GM23338 (cell line): Measurements from ENCODE around the gene DDX31. TPM values are rescaled to one million over a fixed set of nuclear protein-coding genes. Genes with fewer than 3 reads are reported as not detected.

Experiments used
- ATAC-seq: fragments of 200-7000 bp; cut with Tn5 transposase; 3 replicates; pipeline ENCODE4 v1.9.1; 2020
- DNase-seq: peaks from one replicate; pipeline ENCODE4 v3.0.0-alpha.2; 2015; ENCODE audit warnings: low spot score
- H2AFZ ChIP-seq: fragments of 200-600 bp; sonication (generic); 2 replicates; pipeline ENCODE4 v1.8.0; 2016; ENCODE audit warnings: antibody characterized with exemption, mild to moderate bottlenecking, moderate library complexity
- H3F3A ChIP-seq: fragments of 200-600 bp; sonication (generic); replicated peaks from 2 replicates; pipeline ENCODE4 v1.8.0; 2017; ENCODE audit warnings: antibody characterized with exemption, mixed run types, low read depth
- H3K27ac ChIP-seq: fragments of 200-600 bp; sonication (generic); 2 replicates; pipeline ENCODE4 v1.6.1; 2016; ENCODE audit warnings: low read depth
- H3K27me3 ChIP-seq: fragments of 200-600 bp; sonication (generic); 2 replicates; pipeline ENCODE4 v1.8.0; 2016; ENCODE audit warnings: mild to moderate bottlenecking, mixed run types, moderate library complexity; ENCODE audit not compliant: insufficient read depth
- H3K36me3 ChIP-seq: fragments of 200-600 bp; sonication (generic); 2 replicates; pipeline ENCODE4 v1.8.0; 2016; ENCODE audit warnings: mild to moderate bottlenecking; ENCODE audit not compliant: insufficient read depth
- H3K4me1 ChIP-seq: fragments of 200-600 bp; sonication (generic); 2 replicates; pipeline ENCODE4 v1.8.0; 2016; ENCODE audit warnings: mild to moderate bottlenecking, moderate library complexity; ENCODE audit not compliant: insufficient read depth
- H3K4me2 ChIP-seq: fragments of 200-600 bp; sonication (generic); 2 replicates; pipeline ENCODE4 v1.7.1; 2017; ENCODE audit warnings: mixed run types
- H3K4me3 ChIP-seq: fragments of 200-600 bp; sonication (generic); 2 replicates; pipeline ENCODE4 v1.6.1; 2016; ENCODE audit warnings: mixed run types
- H3K79me2 ChIP-seq: fragments of 200-600 bp; sonication (generic); replicated peaks from 2 replicates; pipeline ENCODE4 v1.8.0; 2017; ENCODE audit warnings: mild to moderate bottlenecking; ENCODE audit not compliant: insufficient read depth
- H3K9me2 ChIP-seq: fragments of 200-600 bp; sonication (generic); 2 replicates; pipeline ENCODE4 v1.8.0; 2017; ENCODE audit not compliant: insufficient read depth
- H4K20me1 ChIP-seq: fragments of 200-600 bp; sonication (generic); replicated peaks from 2 replicates; pipeline ENCODE4 v1.8.0; 2017; ENCODE audit warnings: mild to moderate bottlenecking; ENCODE audit not compliant: insufficient read depth
- H3K27ac Mint-ChIP-seq: 2 replicates; pipeline ENCODE4 v1.8.0; 2020; ENCODE audit warnings: inconsistent platforms, mild to moderate bottlenecking, moderate library complexity, mixed read lengths
- H3K27me3 Mint-ChIP-seq: 3 replicates; pipeline ENCODE4 v1.8.0; 2022; ENCODE audit warnings: low read depth, mild to moderate bottlenecking, moderate library complexity, mixed read lengths, inconsistent platforms; ENCODE audit not compliant: insufficient read depth, poor library complexity
- H3K36me3 Mint-ChIP-seq: 3 replicates; pipeline ENCODE4 v1.8.0; 2021; ENCODE audit warnings: low read depth, mild to moderate bottlenecking, inconsistent platforms, moderate library complexity, mixed read lengths
- H3K4me1 Mint-ChIP-seq: 3 replicates; pipeline ENCODE4 v1.8.0; 2020; ENCODE audit warnings: mild to moderate bottlenecking, inconsistent platforms, mixed read lengths
- H3K4me3 Mint-ChIP-seq: 3 replicates; pipeline ENCODE4 v1.8.0; 2021; ENCODE audit warnings: moderate library complexity, mild to moderate bottlenecking, inconsistent platforms, mixed read lengths
- H3K9me3 Mint-ChIP-seq: 3 replicates; pipeline ENCODE4 v1.8.0; 2020; ENCODE audit warnings: moderate library complexity, mild to moderate bottlenecking, inconsistent platforms, mixed read lengths
- CREB1 ChIP-seq: fragments of 250-450 bp; sonication (Bioruptor Pico); IDR thresholded peaks from 2 replicates; pipeline ENCODE4 v1.5.0; 2020; ENCODE audit warnings: low read depth, mild to moderate bottlenecking, moderate library complexity
- EZH2 ChIP-seq: fragments of 200-600 bp; sonication (generic); IDR thresholded peaks from one replicate; pipeline ENCODE4 v1.8.0; 2017; ENCODE audit warnings: antibody characterized with exemption, mild to moderate bottlenecking, low read depth; ENCODE audit not compliant: unreplicated experiment
- EZH2phosphoT487 ChIP-seq: fragments of 200-600 bp; sonication (generic); IDR thresholded peaks from one replicate; pipeline ENCODE4 v1.8.1; 2018; ENCODE audit warnings: antibody characterized with exemption; ENCODE audit not compliant: unreplicated experiment
- JUNB ChIP-seq: IDR thresholded peaks from one replicate; pipeline ENCODE4 v1.6.1; 2016; ENCODE audit warnings: antibody characterized with exemption; ENCODE audit not compliant: unreplicated experiment
- NANOG ChIP-seq: IDR thresholded peaks from 2 replicates; pipeline ENCODE4 v1.6.1; 2016; ENCODE audit warnings: antibody characterized with exemption, borderline replicate concordance
- POLR2AphosphoS5 ChIP-seq: IDR thresholded peaks from 2 replicates; pipeline ENCODE4 v1.6.1; 2016; ENCODE audit warnings: antibody characterized with exemption, low read depth
- STAT1 ChIP-seq: IDR thresholded peaks from one replicate; pipeline ENCODE4 v1.6.1; 2016; ENCODE audit warnings: antibody characterized with exemption; ENCODE audit not compliant: unreplicated experiment
- ZNF114 ChIP-seq: fragments of 250-450 bp; sonication (Bioruptor Pico); IDR thresholded peaks from 2 replicates; pipeline ENCODE4 v1.5.0; 2020; ENCODE audit warnings: mild to moderate bottlenecking, moderate library complexity
- ZNF331 ChIP-seq: fragments of 250-450 bp; sonication (Bioruptor Pico); IDR thresholded peaks from 2 replicates; pipeline ENCODE4 v1.5.0; 2020; ENCODE audit warnings: low read depth, mild to moderate bottlenecking, moderate library complexity
- polyA plus RNA-seq: library from polyadenylated mRNA; unstranded; fragments of >200 nt; fragmentation: Nextera tagmentation; extraction: Ambion mirVana; gene quantifications from 2 replicates; pipeline ENCODE4 v1.2.1, GENCODE V29; 2016
- total RNA-seq: library from RNA; depleted of rRNA; stranded (reverse); fragments of >200 nt; shearing (Covaris generic); gene quantifications from 2 replicates; pipeline ENCODE4 v1.2.3, GENCODE V29; 2014
- TF ChIP-seq, protein P1 (sequence below), 2 experiments: fragments of 200-600 bp in 1 of 2; sonication (generic) in 1 of 2; conservative IDR thresholded peaks; 2 replicates each; pipeline versions ENCODE4 v1.5.1 to v1.6.1; 2016 to 2017; ENCODE audit warnings: antibody characterized with exemption in 2 of 2, low read depth in 2 of 2, mild to moderate bottlenecking in 2 of 2, moderate library complexity in 1 of 2
- TF ChIP-seq, protein P2 (sequence below): IDR thresholded peaks from 2 replicates; pipeline ENCODE4 v1.6.1; 2016; ENCODE audit warnings: antibody characterized with exemption

Gene DDX31
- total and polyA plus RNA-seq, 2 experiments from 2014 or later, result 14.8 to 23.5 TPM

DNA sequence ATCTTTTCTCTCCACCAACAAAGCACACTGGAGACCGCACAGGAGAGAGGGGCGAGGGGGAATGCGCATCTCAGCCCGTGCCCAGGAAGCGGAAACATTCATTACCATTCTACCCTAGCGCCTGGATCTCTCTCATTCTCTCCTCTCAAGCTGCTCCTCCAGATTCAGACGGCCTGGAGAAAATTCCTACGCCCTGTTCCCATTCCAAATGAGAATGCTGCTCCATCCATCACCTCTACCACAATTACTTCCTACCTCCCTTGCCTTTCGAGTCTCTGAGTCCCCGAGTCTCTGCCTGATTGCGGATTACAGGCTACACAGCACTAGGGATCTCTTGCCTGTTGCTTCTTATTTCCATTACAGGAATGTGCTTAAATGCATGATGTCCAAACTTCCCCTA lies 6.7 kb downstream of the DDX31 start (continued):
- TF ChIP-seq ZNF114 (CRISPR knock-in tag), result no peak
- no peak for TF ChIP-seq STAT1
- TF ChIP-seq, protein P1, sequence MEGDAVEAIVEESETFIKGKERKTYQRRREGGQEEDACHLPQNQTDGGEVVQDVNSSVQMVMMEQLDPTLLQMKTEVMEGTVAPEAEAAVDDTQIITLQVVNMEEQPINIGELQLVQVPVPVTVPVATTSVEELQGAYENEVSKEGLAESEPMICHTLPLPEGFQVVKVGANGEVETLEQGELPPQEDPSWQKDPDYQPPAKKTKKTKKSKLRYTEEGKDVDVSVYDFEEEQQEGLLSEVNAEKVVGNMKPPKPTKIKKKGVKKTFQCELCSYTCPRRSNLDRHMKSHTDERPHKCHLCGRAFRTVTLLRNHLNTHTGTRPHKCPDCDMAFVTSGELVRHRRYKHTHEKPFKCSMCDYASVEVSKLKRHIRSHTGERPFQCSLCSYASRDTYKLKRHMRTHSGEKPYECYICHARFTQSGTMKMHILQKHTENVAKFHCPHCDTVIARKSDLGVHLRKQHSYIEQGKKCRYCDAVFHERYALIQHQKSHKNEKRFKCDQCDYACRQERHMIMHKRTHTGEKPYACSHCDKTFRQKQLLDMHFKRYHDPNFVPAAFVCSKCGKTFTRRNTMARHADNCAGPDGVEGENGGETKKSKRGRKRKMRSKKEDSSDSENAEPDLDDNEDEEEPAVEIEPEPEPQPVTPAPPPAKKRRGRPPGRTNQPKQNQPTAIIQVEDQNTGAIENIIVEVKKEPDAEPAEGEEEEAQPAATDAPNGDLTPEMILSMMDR (conservative IDR thresholded peaks at IDR 0.05; ENCODE audit: low read depth in 2 of 2), result no peak
- no peak for TF ChIP-seq JUNB
- no peak for TF ChIP-seq CREB1 (CRISPR knock-in tag)
- TF ChIP-seq, protein P2, sequence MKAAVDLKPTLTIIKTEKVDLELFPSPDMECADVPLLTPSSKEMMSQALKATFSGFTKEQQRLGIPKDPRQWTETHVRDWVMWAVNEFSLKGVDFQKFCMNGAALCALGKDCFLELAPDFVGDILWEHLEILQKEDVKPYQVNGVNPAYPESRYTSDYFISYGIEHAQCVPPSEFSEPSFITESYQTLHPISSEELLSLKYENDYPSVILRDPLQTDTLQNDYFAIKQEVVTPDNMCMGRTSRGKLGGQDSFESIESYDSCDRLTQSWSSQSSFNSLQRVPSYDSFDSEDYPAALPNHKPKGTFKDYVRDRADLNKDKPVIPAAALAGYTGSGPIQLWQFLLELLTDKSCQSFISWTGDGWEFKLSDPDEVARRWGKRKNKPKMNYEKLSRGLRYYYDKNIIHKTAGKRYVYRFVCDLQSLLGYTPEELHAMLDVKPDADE, result no peak

DNA sequence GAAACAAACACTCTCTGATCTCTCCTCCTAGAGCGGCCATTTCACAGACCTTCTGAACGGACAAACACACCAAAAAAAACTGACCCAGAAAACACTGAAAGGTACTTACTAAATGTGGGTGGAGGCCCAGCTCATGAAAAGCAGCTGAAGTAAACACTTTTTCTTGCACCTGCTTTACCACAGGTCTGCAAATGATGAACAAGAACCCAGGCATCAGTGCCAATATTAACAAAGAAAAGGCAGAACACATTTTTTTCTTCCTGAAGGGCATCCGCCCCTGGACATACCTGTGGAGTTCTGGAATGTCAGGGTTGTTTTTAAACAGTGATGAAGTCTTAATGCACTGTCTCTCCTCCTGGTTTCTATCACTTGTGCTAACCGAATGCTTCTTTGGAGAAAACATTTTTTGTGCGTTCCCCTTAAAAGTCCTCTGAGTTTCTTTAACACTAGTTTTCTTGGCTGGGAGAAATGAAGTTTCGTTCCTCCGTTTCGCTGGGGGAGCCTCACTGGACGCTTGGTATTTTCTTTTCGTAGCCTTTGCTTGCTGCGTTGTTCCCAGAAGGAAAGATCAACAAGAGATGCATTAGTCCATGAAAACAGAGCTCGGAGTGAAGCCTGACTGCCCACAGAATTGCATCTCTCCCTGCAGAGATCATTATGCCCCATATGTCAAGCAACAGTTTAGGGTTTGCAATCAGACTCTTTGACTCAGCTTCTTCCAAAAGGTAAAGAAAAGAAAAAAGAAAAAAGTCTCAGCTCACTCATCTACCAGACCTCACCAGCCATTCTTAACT lies 7.4 kb downstream of the DDX31 start:
- H3K27ac ChIP-seq, result peak overlapping the region; percentile 70
- Mint-ChIP-seq H3K27me3 (peaks cover 3% of the 10 kb centered on the region), H3K9me3 (no peaks in the 10 kb centered on the region), H3K4me3 (peak overlapping the region; percentile 4; the same call in 1 of the 3 replicates), H3K27ac (no peak overlapping the region), H3K4me1 (peaks cover 9% of the 10 kb centered on the region), H3K36me3 (peaks cover 39% of the 10 kb centered on the region)
- peaks cover 44% of the 10 kb centered on the region for H3K4me1 ChIP-seq
- H3F3A ChIP-seq, result peaks cover 8% of the 10 kb centered on the region
- no peaks in the 10 kb centered on the region for H3K9me2 ChIP-seq
- H3K27me3 ChIP-seq, result no peaks in the 10 kb centered on the region
- H3K4me3 ChIP-seq, result peak overlapping the region; percentile 20; the same call in 1 of the 2 replicates
- H4K20me1 ChIP-seq, result peaks cover 10% of the 10 kb centered on the region; the same call in 1 of the 2 replicates
- 0 out of 2 replicates have a peak, but pooled peaks cover 15% of the 10 kb centered on the region for H3K36me3 ChIP-seq
- H3K79me2 ChIP-seq, result peaks cover 67% of the 10 kb centered on the region
- DNase-seq (no peak), ATAC-seq (no peak)
- no peak overlapping the region for H2AFZ ChIP-seq
- H3K4me2 ChIP-seq, result peak overlapping the region; percentile 60
- TF ChIP-seq JUNB (no peak), POLR2AphosphoS5 (no peak), EZH2phosphoT487 (no peak), EZH2 (no peak), NANOG (no peak), ZNF114 (CRISPR knock-in tag) (no peak), STAT1 (no peak), ZNF331 (CRISPR knock-in tag) (no peak)
- TF ChIP-seq, protein P1 (conservative IDR thresholded peaks at IDR 0.05; ENCODE audit: low read depth in 2 of 2), result no peak
- TF ChIP-seq, protein P2, result no peak
